ENCODE results near the gene WDHD1.

GRCh38 chr14:55059333-55059732 lies 32.4 kb upstream of the WDHD1 start:
- no peak for TF ChIP-seq CTCF (conservative IDR thresholded peaks at IDR 0.05)
- TF ChIP-seq ZFX (IDR thresholded peaks at IDR 0.05), result no peak

Measured in C4-2B (cell line).